Gastrocnemius medialis (tissue), 4 donors: ENCODE measurements around the gene GPATCH2. TPM values are rescaled to one million over a fixed set of nuclear protein-coding genes. Genes with fewer than 3 reads are reported as not detected.

ENCODE experiments used
- ATAC-seq, 2 donors: fragments of 150-250 bp; one replicate each; pipeline ENCODE4 v1.9.1; 2016
- DNase-seq, 2 donors: peaks; one replicate each; pipeline ENCODE4 v3.0.0-alpha.2; 2019
- H3K27ac ChIP-seq, 4 donors: fragments of 200-600 bp; sonication (generic); 1 replicate in 1 of 4; 2 replicates in 3 of 4; pipeline ENCODE4 v1.5.1; 2016 to 2018; ENCODE audit warnings: mild to moderate bottlenecking in 2 of 4, moderate library complexity in 1 of 4
- H3K27me3 ChIP-seq, 3 donors: fragments of 200-600 bp; sonication (generic) in 2 of 3; 1 replicate in 1 of 3; 2 replicates in 2 of 3; pipeline versions ENCODE4 v1.5.1 to v1.6.0; 2016 to 2019; ENCODE audit warnings: mild to moderate bottlenecking in 1 of 3, moderate library complexity in 1 of 3
- H3K36me3 ChIP-seq, 2 donors: fragments of 200-600 bp; sonication (generic) in 1 of 2; one replicate each; pipeline ENCODE4 v1.5.1; 2017 to 2018
- H3K4me1 ChIP-seq, 2 donors: fragments of 200-600 bp; sonication (generic) in 1 of 2; one replicate each; pipeline ENCODE4 v1.5.1; 2016 to 2017; ENCODE audit warnings: mild to moderate bottlenecking in 2 of 2
- H3K4me3 ChIP-seq, 4 donors: fragments of 200-600 bp; sonication (generic) in 3 of 4; 1 replicate in 1 of 4; 2 replicates in 3 of 4; pipeline ENCODE4 v1.5.1; 2016 to 2019; ENCODE audit warnings: mild to moderate bottlenecking in 2 of 4
- H3K9me3 ChIP-seq, 3 donors: fragments of 200-600 bp; sonication (generic) in 2 of 3; 1 replicate in 1 of 3; 2 replicates in 2 of 3; pipeline ENCODE4 v1.5.1; 2016 to 2019
- CTCF ChIP-seq, 5 experiments: fragments of 450-650 bp in 3 of 5; fragments of 200-600 bp in 2 of 5; sonication (generic) in 2 of 5; IDR thresholded peaks in 4 of 5; conservative IDR thresholded peaks in 1 of 5; 1 replicate in 4 of 5; 2 replicates in 1 of 5; pipeline ENCODE4 v1.5.1; 2016 to 2019; ENCODE audit warnings: antibody characterized with exemption in 5 of 5, mild to moderate bottlenecking in 3 of 5, moderate library complexity in 3 of 5
- POLR2A ChIP-seq, 2 donors: fragments of 450-650 bp; IDR thresholded peaks; one replicate each; pipeline ENCODE4 v1.6.1; 2017; ENCODE audit warnings: antibody characterized with exemption in 2 of 2, mild to moderate bottlenecking in 2 of 2, moderate library complexity in 2 of 2
- in situ Hi-C, 4 donors: fragments of 200-750 bp; cut with MboI; loops; one replicate each; pipeline versions ENCODE4 v1.15.0 to v1.8.0; 2017; ENCODE audit warnings: low sequenced_read_pairs in 4 of 4
- intact Hi-C: fragments of 100-400 bp; cut with DNase I; formaldehyde crosslinking; loops from one replicate; pipeline ENCODE4 v1.15.1; 2023; ENCODE audit warnings: low total_unique reads
- total RNA-seq, 4 donors: library from RNA; depleted of rRNA; stranded (reverse); fragments of >200 nt; gene quantifications; one replicate each; pipeline versions ENCODE4 v1.1.0 to v1.2.3, GENCODE V29; 2016

The GPATCH2 gene
- total RNA-seq, 4 donors from 2014 or later, result 3.6 to 9.3 (median 6.9) TPM

DNA sequence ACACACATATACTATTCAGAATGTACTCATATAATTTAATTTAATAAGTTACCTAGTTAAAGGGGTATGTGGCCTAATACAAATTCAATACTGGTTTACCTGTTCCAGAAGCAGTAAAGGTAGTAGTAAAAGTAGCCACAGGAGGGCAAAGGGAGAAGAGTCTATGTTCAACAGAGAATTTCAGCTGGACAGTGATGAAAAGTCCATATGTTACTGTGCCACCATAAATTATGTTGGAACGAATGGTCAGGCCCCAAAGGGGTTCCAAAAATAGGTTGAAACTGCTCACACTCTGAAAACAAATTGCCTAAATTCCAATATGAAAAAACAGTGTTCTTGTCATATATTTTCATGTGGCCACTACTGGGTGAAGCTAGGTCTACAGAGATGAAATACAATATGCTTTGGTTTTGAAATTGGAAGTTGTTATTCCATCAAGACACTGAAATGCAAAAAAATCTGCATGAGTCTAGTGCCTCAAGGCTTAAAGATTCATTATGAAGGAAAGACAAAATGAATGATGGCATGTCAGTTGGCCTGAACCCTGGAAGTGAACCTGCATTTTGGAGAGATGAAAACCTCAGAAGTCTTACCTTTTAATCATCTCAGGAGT is 78.4 kb downstream of the GPATCH2 start:
- intact Hi-C loops, result no loop called here
- H3K9me3 ChIP-seq, result no peaks in the 10 kb centered on the region
- H3K36me3 ChIP-seq, result no peaks in the 10 kb centered on the region
- no peaks in the 10 kb centered on the region for H3K27me3 ChIP-seq
- ATAC-seq (no peak), DNase-seq (no peak)
- no peaks in the 10 kb centered on the region for H3K4me1 ChIP-seq
- in situ Hi-C loops, result no loop called here
- TF ChIP-seq POLR2A (IDR thresholded peaks at IDR 0.05), result no peak
- no peak for TF ChIP-seq CTCF (IDR thresholded peaks at IDR 0.05 in 4 of 5, conservative IDR thresholded peaks at IDR 0.05 in 1 of 5)
- H3K27ac ChIP-seq, result no peak overlapping the region
- no peak overlapping the region for H3K4me3 ChIP-seq

DNA sequence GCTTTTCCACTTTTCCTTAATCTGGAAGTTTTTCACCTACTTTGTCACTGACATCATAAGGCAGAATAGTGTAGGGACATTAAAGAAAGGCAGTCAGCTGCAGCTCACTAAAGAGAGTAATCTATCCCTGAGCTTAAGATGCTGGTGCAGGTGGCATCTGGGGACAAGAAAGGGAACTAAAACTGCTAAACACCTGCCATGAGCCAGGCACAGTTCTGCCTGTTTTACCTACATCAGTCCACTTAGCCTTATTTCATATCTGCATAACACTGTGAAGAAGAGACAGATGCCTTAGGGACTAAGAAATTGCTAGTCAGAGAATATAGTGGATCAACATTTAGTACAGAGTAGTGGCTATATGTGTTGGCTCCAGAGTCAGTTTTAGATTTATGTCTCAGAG is 88.1 kb downstream of the GPATCH2 start:
- ATAC-seq, result no peak
- no peak for TF ChIP-seq CTCF (IDR thresholded peaks at IDR 0.05 in 4 of 5, conservative IDR thresholded peaks at IDR 0.05 in 1 of 5)
- TF ChIP-seq POLR2A (IDR thresholded peaks at IDR 0.05), result no peak
- Histone ChIP-seq H3K36me3 (no peaks in the 10 kb centered on the region), H3K9me3 (no peaks in the 10 kb centered on the region), H3K27me3 (no peaks in the 10 kb centered on the region), H3K27ac (no peak overlapping the region), H3K4me3 (no peak overlapping the region), H3K4me1 (no peaks in the 10 kb centered on the region)
- no peak for DNase-seq
- in situ Hi-C loops (no loop called here), intact Hi-C loops (no loop called here)

GRCh38 chr1:217542136-217542777 is 88.6 kb downstream of the GPATCH2 start:
- H3K4me1 ChIP-seq, result no peaks in the 10 kb centered on the region
- in situ Hi-C loops, result no loop called here
- TF ChIP-seq CTCF (IDR thresholded peaks at IDR 0.05 in 4 of 5, conservative IDR thresholded peaks at IDR 0.05 in 1 of 5), result no peak
- no peak for TF ChIP-seq POLR2A (IDR thresholded peaks at IDR 0.05)
- H3K36me3 ChIP-seq, result no peaks in the 10 kb centered on the region
- ATAC-seq, result no peak
- no peaks in the 10 kb centered on the region for H3K9me3 ChIP-seq
- H3K4me3 ChIP-seq, result no peak overlapping the region
- H3K27ac ChIP-seq, result no peak overlapping the region
- DNase-seq, result no peak
- H3K27me3 ChIP-seq, result no peaks in the 10 kb centered on the region
- intact Hi-C loops, result no loop called here

GRCh38 chr1:217540321-217540720 is 90.6 kb downstream of the GPATCH2 start:
- no peaks in the 10 kb centered on the region for H3K9me3 ChIP-seq
- TF ChIP-seq POLR2A (IDR thresholded peaks at IDR 0.05) (no peak), CTCF (IDR thresholded peaks at IDR 0.05 in 4 of 5, conservative IDR thresholded peaks at IDR 0.05 in 1 of 5) (no peak)
- no peaks in the 10 kb centered on the region for H3K27me3 ChIP-seq
- no peak overlapping the region for H3K27ac ChIP-seq
- in situ Hi-C loops (no loop called here), intact Hi-C loops (no loop called here)
- no peak for ATAC-seq
- DNase-seq, result no peak
- H3K4me1 ChIP-seq, result no peaks in the 10 kb centered on the region
- no peaks in the 10 kb centered on the region for H3K36me3 ChIP-seq
- no peak overlapping the region for H3K4me3 ChIP-seq
